Esophagus muscularis mucosa (tissue), 3 donors: ENCODE data around the gene TMEM51.

Experiments used
- POLR2A ChIP-seq: fragments of 450-650 bp; IDR thresholded peaks from one replicate; pipeline ENCODE4 v1.6.1; 2017; ENCODE audit warnings: antibody characterized with exemption, moderate library complexity, mild to moderate bottlenecking, low read depth
- TF ChIP-seq, protein P1 (sequence below), 3 experiments: fragments of 200-600 bp in 2 of 3; fragments of 450-650 bp in 1 of 3; sonication (generic) in 2 of 3; IDR thresholded peaks; one replicate each; pipeline ENCODE4 v1.5.1; 2017 to 2019; ENCODE audit warnings: antibody characterized with exemption in 3 of 3, mild to moderate bottlenecking in 2 of 3, moderate library complexity in 1 of 3

DNA sequence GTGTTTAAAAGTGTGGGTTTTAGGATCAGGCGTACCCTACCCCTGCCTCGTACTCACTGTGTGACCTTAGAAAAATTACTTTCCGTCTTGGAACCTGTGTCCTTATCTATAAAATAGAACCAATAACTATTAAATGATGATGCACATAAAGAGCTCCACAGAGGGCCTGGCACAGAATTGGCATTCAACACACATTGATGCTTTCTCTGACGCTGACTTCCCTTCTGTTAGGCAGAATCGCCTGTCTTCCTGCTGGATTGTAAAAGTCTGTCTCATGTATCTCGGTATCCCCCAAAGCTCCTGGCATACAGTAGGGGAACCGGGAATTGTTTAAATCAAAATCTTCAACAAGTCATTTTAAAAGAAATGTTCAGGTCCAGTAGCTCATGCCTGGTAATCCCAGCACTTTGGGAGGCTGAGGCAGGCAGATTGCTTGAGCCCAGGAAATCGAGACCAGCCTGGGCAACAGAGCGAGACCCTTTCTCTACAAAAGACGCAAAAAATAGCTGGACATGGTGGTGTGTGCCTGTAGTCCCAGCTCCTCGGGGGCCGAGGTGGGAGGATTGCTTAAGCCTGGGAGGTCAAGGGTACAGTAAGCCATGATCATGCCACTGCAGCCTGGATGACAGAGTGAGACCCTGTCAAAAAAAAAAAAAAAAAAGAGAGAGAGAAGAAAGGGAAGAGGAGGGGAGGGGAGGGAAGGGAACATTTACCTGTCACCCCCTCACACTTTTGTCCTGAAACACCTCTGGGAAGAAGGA is 52.2 kb downstream of the TMEM51 start:
- TF ChIP-seq, protein P1, sequence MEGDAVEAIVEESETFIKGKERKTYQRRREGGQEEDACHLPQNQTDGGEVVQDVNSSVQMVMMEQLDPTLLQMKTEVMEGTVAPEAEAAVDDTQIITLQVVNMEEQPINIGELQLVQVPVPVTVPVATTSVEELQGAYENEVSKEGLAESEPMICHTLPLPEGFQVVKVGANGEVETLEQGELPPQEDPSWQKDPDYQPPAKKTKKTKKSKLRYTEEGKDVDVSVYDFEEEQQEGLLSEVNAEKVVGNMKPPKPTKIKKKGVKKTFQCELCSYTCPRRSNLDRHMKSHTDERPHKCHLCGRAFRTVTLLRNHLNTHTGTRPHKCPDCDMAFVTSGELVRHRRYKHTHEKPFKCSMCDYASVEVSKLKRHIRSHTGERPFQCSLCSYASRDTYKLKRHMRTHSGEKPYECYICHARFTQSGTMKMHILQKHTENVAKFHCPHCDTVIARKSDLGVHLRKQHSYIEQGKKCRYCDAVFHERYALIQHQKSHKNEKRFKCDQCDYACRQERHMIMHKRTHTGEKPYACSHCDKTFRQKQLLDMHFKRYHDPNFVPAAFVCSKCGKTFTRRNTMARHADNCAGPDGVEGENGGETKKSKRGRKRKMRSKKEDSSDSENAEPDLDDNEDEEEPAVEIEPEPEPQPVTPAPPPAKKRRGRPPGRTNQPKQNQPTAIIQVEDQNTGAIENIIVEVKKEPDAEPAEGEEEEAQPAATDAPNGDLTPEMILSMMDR (IDR thresholded peaks at IDR 0.05), result no peak
- no peak for TF ChIP-seq POLR2A
